ENCODE results near the gene PRUNE1. TPM values are rescaled to one million over a fixed set of nuclear protein-coding genes. Genes with fewer than 3 reads are reported as not detected.

Gene PRUNE1
- total RNA-seq, 1 experiment from 2014 or later = 24.5 TPM

- no peak overlapping the region for H3K4me3 Mint-ChIP-seq
- peaks cover 19% of the 10 kb centered on the region for H3K36me3 Mint-ChIP-seq
- DNase-seq (ENCODE audit: low spot score) (no peak), ATAC-seq (no peak)
- H3K4me1 Mint-ChIP-seq = peaks cover 31% of the 10 kb centered on the region
- no peaks in the 10 kb centered on the region for H3K9me3 Mint-ChIP-seq
- peak overlapping the region; percentile 6; the same call in 1 of the 2 replicates for H3K27ac Mint-ChIP-seq
- H3K27me3 Mint-ChIP-seq (ENCODE audit: low read depth) = no peaks in the 10 kb centered on the region
- CTCF ChIA-PET = interaction anchor here (1.1 to 1.2 kb wide), 2 partner anchors 17 to 35 kb away, joined by 3 read pairs; no protein-coding TSS in a partner anchor
- POLR2A ChIA-PET = interaction anchor here (1.4 kb wide), 1 partner anchor 17 kb away, joined by 4 read pairs; no protein-coding TSS in a partner anchor
- no peak for TF ChIP-seq TP53 (CRISPR knock-in tag; IDR thresholded peaks at IDR 0.05)
- no peak for TF ChIP-seq ZNF263 (CRISPR knock-in tag; IDR thresholded peaks at IDR 0.05; ENCODE audit: low read depth)
- TF ChIP-seq HMGA2 (CRISPR knock-in tag; IDR thresholded peaks at IDR 0.05) = no peak
- TF ChIP-seq TEAD4 (CRISPR knock-in tag; IDR thresholded peaks at IDR 0.05) = no peak
- no peak for TF ChIP-seq FOXP1 (CRISPR knock-in tag; IDR thresholded peaks at IDR 0.05; ENCODE audit: borderline replicate concordance)
- TF ChIP-seq USF2 (CRISPR knock-in tag; IDR thresholded peaks at IDR 0.05) = no peak
- TF ChIP-seq NFYB (CRISPR knock-in tag; conservative IDR thresholded peaks at IDR 0.05; ENCODE audit: low read depth) = no peak
- no peak for TF ChIP-seq PRDM15 (CRISPR knock-in tag; IDR thresholded peaks at IDR 0.05)
- TF ChIP-seq NR2C2 (CRISPR knock-in tag; IDR thresholded peaks at IDR 0.05) = no peak
- TF ChIP-seq FOXP4 (CRISPR knock-in tag; IDR thresholded peaks at IDR 0.05) = no peak
- TF ChIP-seq HMGXB4 (CRISPR knock-in tag; IDR thresholded peaks at IDR 0.05) = no peak
- TF ChIP-seq ZNF138 (CRISPR knock-in tag; conservative IDR thresholded peaks at IDR 0.05) = no peak
- TF ChIP-seq ELF4 (CRISPR knock-in tag; IDR thresholded peaks at IDR 0.05; ENCODE audit: low read depth) = no peak
- TF ChIP-seq ZNF219 (CRISPR knock-in tag; IDR thresholded peaks at IDR 0.05; ENCODE audit: borderline replicate concordance) = no peak
- no peak for TF ChIP-seq ATF2 (CRISPR knock-in tag; IDR thresholded peaks at IDR 0.05; ENCODE audit: borderline replicate concordance, low read depth)
Observed at GRCh38 chr1:151065089-151065645, 56.9 kb downstream of the PRUNE1 start.
